IMR-90 (cell line): Measurements from ENCODE around the gene RINT1. TPM values are rescaled to one million over a fixed set of nuclear protein-coding genes. Genes with fewer than 3 reads are reported as not detected.
"Not testable (repeated sequence)": the region's sequence is repeated elsewhere in the genome, so short reads cannot be mapped to it uniquely, and the experiment has no call there.

Experiments used
- ATAC-seq: fragments of 200-7000 bp; cut with Tn5 transposase; 2 replicates; pipeline ENCODE4 v1.9.1; 2020; ENCODE audit warnings: low read depth, mild to moderate bottlenecking, moderate library complexity
- BruUV-seq: library from RNA; stranded (reverse); fragments of 400-500 nt; replicated peaks from 2 replicates; lab custom pipeline; 2021; lab: Mats Ljungman, UMichigan
- CTCF ChIA-PET: fragments of 300-600 bp; formaldehyde crosslinking; extraction: SDS; loops from one replicate; lab custom pipeline; 2021; ENCODE audit warnings: antibody characterized with exemption; lab: Yijun Ruan, JAX
- POLR2A ChIA-PET: fragments of 300-600 bp; sonication (Branson Sonifier 250); formaldehyde crosslinking; loops from one replicate; lab custom pipeline; 2022; ENCODE audit warnings: antibody characterized with exemption; ENCODE audit not compliant: unreplicated experiment; lab: Charles Lee
- DNase-seq: peaks from one replicate; pipeline ENCODE4 v3.0.0; 2013
- H2AFZ ChIP-seq: replicated peaks from 2 replicates; pipeline ENCODE3; 2013; ENCODE audit warnings: low read length, mild to moderate bottlenecking; ENCODE audit not compliant: poor library complexity
- H2AK5ac ChIP-seq: 2 replicates; pipeline ENCODE4 v1.6.1; 2013; ENCODE audit warnings: low read depth, low read length, inconsistent platforms
- H2AK9ac ChIP-seq: replicated peaks from 2 replicates; pipeline ENCODE3; 2013; ENCODE audit warnings: mild to moderate bottlenecking, low read depth, low read length, moderate library complexity; ENCODE audit not compliant: poor library complexity
- H2BK120ac ChIP-seq: 2 replicates; pipeline ENCODE4 v1.6.1; 2013; ENCODE audit warnings: low read depth, low read length, inconsistent platforms
- H2BK15ac ChIP-seq: 3 replicates; pipeline ENCODE4 v1.6.1; 2013; ENCODE audit warnings: low read depth, low read length, inconsistent platforms
- H2BK20ac ChIP-seq: 2 replicates; pipeline ENCODE4 v1.6.1; 2013; ENCODE audit warnings: low read depth, mild to moderate bottlenecking, inconsistent platforms, low read length, moderate library complexity
- H2BK5ac ChIP-seq: 2 replicates; pipeline ENCODE4 v1.6.1; 2013; ENCODE audit warnings: mild to moderate bottlenecking, low read depth, low read length, inconsistent platforms; ENCODE audit not compliant: poor library complexity, severe bottlenecking
- H3K14ac ChIP-seq: replicated peaks from 2 replicates; pipeline ENCODE4 v1.6.1; 2013; ENCODE audit warnings: low read depth, low read length, inconsistent platforms
- H3K18ac ChIP-seq: 2 replicates; pipeline ENCODE4 v1.6.1; 2013; ENCODE audit warnings: low read depth, low read length, control low read depth
- H3K23ac ChIP-seq: 2 replicates; pipeline ENCODE4 v1.6.1; 2013; ENCODE audit warnings: low read depth, low read length, inconsistent platforms
- H3K27ac ChIP-seq: 2 replicates; pipeline ENCODE4 v1.5.1; 2013; ENCODE audit warnings: mild to moderate bottlenecking, control low read depth, low read length; ENCODE audit not compliant: insufficient read depth
- H3K27me3 ChIP-seq: 2 replicates; pipeline ENCODE4 v1.6.1; 2013; ENCODE audit warnings: low read length; ENCODE audit not compliant: control insufficient read depth, insufficient read depth
- H3K36me3 ChIP-seq: 2 replicates; pipeline ENCODE4 v1.6.1; 2013; ENCODE audit warnings: low read length, mixed read lengths; ENCODE audit not compliant: control insufficient read depth, insufficient read depth
- H3K4ac ChIP-seq: 2 replicates; pipeline ENCODE4 v1.6.1; 2013; ENCODE audit warnings: low read depth, low read length, inconsistent platforms
- H3K4me1 ChIP-seq: 2 replicates; pipeline ENCODE4 v1.6.1; 2013; ENCODE audit warnings: low read length, mixed read lengths; ENCODE audit not compliant: control insufficient read depth, insufficient read depth
- H3K4me2 ChIP-seq: 2 replicates; pipeline ENCODE4 v1.6.1; 2013; ENCODE audit warnings: low read depth, mild to moderate bottlenecking, control low read depth, low read length, moderate library complexity
- H3K4me3 ChIP-seq: 2 replicates; pipeline ENCODE4 v1.5.1; 2013; ENCODE audit warnings: low read depth, mild to moderate bottlenecking, control low read depth, low read length, moderate library complexity; ENCODE audit not compliant: insufficient read depth
- H3K56ac ChIP-seq: 2 replicates; pipeline ENCODE4 v1.6.1; 2013; ENCODE audit warnings: low read length, inconsistent platforms; ENCODE audit not compliant: insufficient read depth; ENCODE audit errors: extremely low read depth
- H3K79me1 ChIP-seq, 2 experiments: 2 replicates each; pipeline ENCODE4 v1.6.1; 2013; ENCODE audit warnings: low read length in 2 of 2, inconsistent platforms in 1 of 2, low read depth in 1 of 2
- H3K9ac ChIP-seq: 2 replicates; pipeline ENCODE4 v1.6.1; 2013; ENCODE audit warnings: low read depth, low read length, control low read depth
- H3K9me1 ChIP-seq: 2 replicates; pipeline ENCODE4 v1.6.1; 2013; ENCODE audit warnings: low read length, inconsistent platforms; ENCODE audit not compliant: insufficient read depth
- H3K9me3 ChIP-seq: 2 replicates; pipeline ENCODE4 v1.6.1; 2013; ENCODE audit warnings: low read length; ENCODE audit not compliant: control insufficient read depth, insufficient read depth
- H4K20me1 ChIP-seq: 2 replicates; pipeline ENCODE4 v1.6.1; 2013; ENCODE audit warnings: low read length, inconsistent platforms; ENCODE audit not compliant: insufficient read depth
- H4K5ac ChIP-seq: 2 replicates; pipeline ENCODE4 v1.6.1; 2013; ENCODE audit warnings: mild to moderate bottlenecking, low read depth, low read length, control low read depth
- H4K8ac ChIP-seq, 2 experiments: 2 replicates each; pipeline ENCODE4 v1.6.1; 2013; ENCODE audit warnings: low read depth in 2 of 2, low read length in 2 of 2, control low read depth in 1 of 2, inconsistent platforms in 1 of 2
- H4K91ac ChIP-seq: 2 replicates; pipeline ENCODE4 v1.6.1; 2013; ENCODE audit warnings: low read depth, low read length, inconsistent platforms; ENCODE audit not compliant: insufficient read depth
- CTCF ChIP-seq: conservative IDR thresholded peaks from 2 replicates; pipeline ENCODE4 v1.5.1; 2012; ENCODE audit warnings: mild to moderate bottlenecking, low read depth, low read length, improper control_type of control experiment
- MXI1 ChIP-seq: IDR thresholded peaks from 2 replicates; pipeline ENCODE4 v1.6.1; 2012; ENCODE audit warnings: low read depth, mild to moderate bottlenecking, low read length, moderate library complexity, borderline replicate concordance
- POLR2A ChIP-seq: IDR thresholded peaks from 2 replicates; pipeline ENCODE4 v1.6.1; 2012; ENCODE audit warnings: mild to moderate bottlenecking, low read depth, low read length
- USF2 ChIP-seq: fragments of 150-350 bp; IDR thresholded peaks from 2 replicates; pipeline ENCODE4 v1.6.1; 2017; ENCODE audit warnings: mild to moderate bottlenecking, antibody characterized with exemption, low read length, low read depth
- WGBS, 2 experiments: methylation state at CpG; one replicate each; pipeline versions ENCODE4 v1.1.5 to v1.1.7; 2013; ENCODE audit warnings: missing lambda C conversion rate in 2 of 2; ENCODE audit not compliant: insufficient read length in 1 of 2; ENCODE audit errors: extremely low coverage in 2 of 2; 5-methylcytosine and 5-hydroxymethylcytosine counted together
- dilution Hi-C: fragments of 300-500 bp; cut with HindIII; formaldehyde crosslinking; loops from one replicate; pipeline ENCODE4 v1.14.3; 2018; ENCODE audit warnings: low sequenced_read_pairs; ENCODE audit not compliant: unreplicated experiment
- in situ Hi-C: fragments of 300-500 bp; cut with MboI; formaldehyde crosslinking; loops from 3 replicates; pipeline ENCODE4 v1.14.3; 2019; ENCODE audit warnings: low sequenced_read_pairs, inconsistent platforms, mixed read lengths
- intact Hi-C: fragments of 100-400 bp; cut with micrococcal nuclease; formaldehyde crosslinking; loops from 2 replicates; pipeline ENCODE4 v1.10.0; 2022
- polyA plus RNA-seq, 3 experiments: library from polyadenylated mRNA; depleted of rRNA; stranded (reverse); fragments of >200 nt; gene quantifications; 2 replicates each; pipeline ENCODE4 v1.2.3, GENCODE V29; 2012; ENCODE audit warnings: low replicate concordance in 1 of 3
- total RNA-seq: library from RNA; depleted of rRNA; stranded (reverse); fragments of >200 nt; gene quantifications from 2 replicates; pipeline ENCODE4 v1.2.3, GENCODE V29; 2012

The RINT1 gene
- total and polyA plus RNA-seq, 2 of the 4 experiments (the other 2 are of a cell fraction), result 15.9 to 23.1 TPM

GRCh38 chr7:105596866-105597265 lies 64.9 kb downstream of the RINT1 start:
- H3K27ac ChIP-seq, result no peak overlapping the region
- peaks cover 7% of the 10 kb centered on the region; the same call in 1 of the 2 replicates for H3K27me3 ChIP-seq
- no peak overlapping the region for H2AFZ ChIP-seq
- ChIA-PET CTCF (interaction anchor here (0.7 kb wide), 1 partner anchor 21 kb away, joined by 3 read pairs; no protein-coding TSS in a partner anchor), POLR2A (no interaction called here)
- no peaks in the 10 kb centered on the region for H3K9me1 ChIP-seq
- no peak overlapping the region for H3K18ac ChIP-seq
- dilution Hi-C loops, result no loop called here
- no peak for TF ChIP-seq MXI1
- no peak for TF ChIP-seq POLR2A
- TF ChIP-seq USF2, result no peak
- no peak for TF ChIP-seq CTCF
- H2BK15ac ChIP-seq, result no peak overlapping the region
- no peak overlapping the region for H3K9ac ChIP-seq
- no TSS peak for BruUV-seq
- DNase-seq (no peak), ATAC-seq (no peak)
- H3K79me1 ChIP-seq, result no peaks in the 10 kb centered on the region
- H4K20me1 ChIP-seq, result no peaks in the 10 kb centered on the region
- intact Hi-C loops, result no loop called here
- no peak overlapping the region for H3K4ac ChIP-seq
- H4K91ac ChIP-seq, result no peak overlapping the region
- H3K36me3 ChIP-seq, result no peaks in the 10 kb centered on the region
- no peak overlapping the region for H2AK5ac ChIP-seq
- H2BK120ac ChIP-seq, result no peak overlapping the region
- no peak overlapping the region for H4K8ac ChIP-seq
- H3K56ac ChIP-seq, result no peak overlapping the region
- no peak overlapping the region for H2BK20ac ChIP-seq
- no peak overlapping the region for H3K4me2 ChIP-seq
- WGBS, 2 experiments, result no CpG with 5 or more reads among the region's 4 CpGs
- no peak overlapping the region for H4K5ac ChIP-seq
- H2BK5ac ChIP-seq, result no peak overlapping the region
- no peak overlapping the region for H2AK9ac ChIP-seq
- peaks cover 2% of the 10 kb centered on the region; the same call in 1 of the 2 replicates for H3K4me1 ChIP-seq
- H3K4me3 ChIP-seq, result no peak overlapping the region
- no peak overlapping the region for H3K23ac ChIP-seq
- no peak overlapping the region for H3K14ac ChIP-seq
- H3K9me3 ChIP-seq, result no peaks in the 10 kb centered on the region
- in situ Hi-C loops, result no loop called here

- H3K56ac ChIP-seq, H3K9ac ChIP-seq, H3K14ac ChIP-seq, intact Hi-C loops, ATAC-seq, H3K79me1 ChIP-seq, H2AFZ ChIP-seq, H3K27me3 ChIP-seq, H3K23ac ChIP-seq, H3K4me3 ChIP-seq, H2BK15ac ChIP-seq, H3K4me2 ChIP-seq, POLR2A ChIA-PET, H2BK120ac ChIP-seq, H3K9me1 ChIP-seq, H2BK20ac ChIP-seq, CTCF ChIA-PET, H4K20me1 ChIP-seq, H4K5ac ChIP-seq, H4K8ac ChIP-seq, DNase-seq, H2AK5ac ChIP-seq, H3K36me3 ChIP-seq, H2BK5ac ChIP-seq, H3K27ac ChIP-seq, H3K4me1 ChIP-seq, H3K9me3 ChIP-seq, BruUV-seq, H3K4ac ChIP-seq, in situ Hi-C loops, dilution Hi-C loops, H2AK9ac ChIP-seq, H3K18ac ChIP-seq, H4K91ac ChIP-seq: not testable (repeated sequence)
- WGBS, 2 experiments, result no CpG with 5 or more reads among the region's 8 CpGs
Observed at GRCh38 chr7:105599080-105599479, 67.1 kb downstream of the RINT1 start.
